ENCODE data around the gene SSH3. TPM values are rescaled to one million over a fixed set of nuclear protein-coding genes. Genes with fewer than 3 reads are reported as not detected.

SSH3 gene
- polyA plus RNA-seq, 1 of the 3 experiments (the other 2 are of a cell fraction): 13.5 TPM

GRCh38 chr11:67301313-67301921 is 1.9 kb upstream of the SSH3 start:
- H3K4me1 ChIP-seq (ENCODE audit: control insufficient read depth in 1 of 2, insufficient read depth in 2 of 2, low read depth in 1 of 2, low read length in 1 of 2): peaks cover 13 to 17% of the 10 kb centered on the region in 2 experiments; a peak in 2 of 4 replicates
- H3K4me3 ChIP-seq (ENCODE audit: low read depth in 2 of 2, low read length in 1 of 2): no peak overlapping the region
- POLR2A ChIA-PET: no interaction called here
- 87% methylated on average over 9 of the region's 28 CpGs for WGBS (ENCODE audit: low lambda C conversion rate)
- H3K9me2 ChIP-seq: no peaks in the 10 kb centered on the region
- no peak overlapping the region for H2AFZ ChIP-seq (ENCODE audit: low read depth)
- H3F3A ChIP-seq (replicated peaks; ENCODE audit: insufficient read depth): peaks cover 6% of the 10 kb centered on the region
- peaks cover 20 to 37% of the 10 kb centered on the region in 2 experiments for H3K36me3 ChIP-seq (replicated peaks in 1 of 2; ENCODE audit: control insufficient read depth in 1 of 2, insufficient read depth in 2 of 2, low read length in 1 of 2)
- peaks cover 19% of the 10 kb centered on the region for H3K79me2 ChIP-seq (ENCODE audit: insufficient read depth)
- no peak for DNase-seq
- TF ChIP-seq RFX5 (IDR thresholded peaks at IDR 0.05; ENCODE audit: low read length) (no peak), NFIC (IDR thresholded peaks at IDR 0.05; ENCODE audit: borderline replicate concordance) (no peak), EP300 (IDR thresholded peaks at IDR 0.05; ENCODE audit: borderline replicate concordance in 1 of 2, low read depth in 1 of 2, low read length in 1 of 2) (no peak), CTCF (IDR thresholded peaks at IDR 0.05) (no peak), FOSL2 (IDR thresholded peaks at IDR 0.05; ENCODE audit: borderline replicate concordance, low read depth) (no peak), FOXM1 (IDR thresholded peaks at IDR 0.05; ENCODE audit: low read depth) (no peak), IRF3 (IDR thresholded peaks at IDR 0.05; ENCODE audit: low read depth, low read length) (no peak), RAD21 (IDR thresholded peaks at IDR 0.05; ENCODE audit: low read length) (no peak), ZBTB33 (IDR thresholded peaks at IDR 0.05; ENCODE audit: borderline replicate concordance, low read depth) (no peak), GABPA (IDR thresholded peaks at IDR 0.05; ENCODE audit: low read depth) (no peak), CHD2 (IDR thresholded peaks at IDR 0.05; ENCODE audit: low read length, partially characterized antibody) (no peak), MXI1 (IDR thresholded peaks at IDR 0.05; ENCODE audit: low read depth, low read length) (no peak), GATA2 (CRISPR knock-in tag; IDR thresholded peaks at IDR 0.05) (no peak)
- CTCF ChIA-PET: interaction anchor here (1.2 to 5.1 kb wide), 5 partner anchors 12 to 71 kb away, joined by 3 to 37 read pairs (median 4); partner anchors contain the start of gene ANKRD13D
- H3K27me3 ChIP-seq (ENCODE audit: insufficient read depth): no peaks in the 10 kb centered on the region
- H3K9me3 ChIP-seq: 0 out of 2 replicates have a peak, but pooled peaks cover 4% of the 10 kb centered on the region
- H3K9ac ChIP-seq: no peak overlapping the region
- H3K4me2 ChIP-seq: no peak overlapping the region
- no peaks in the 10 kb centered on the region for H4K20me1 ChIP-seq (ENCODE audit: insufficient read depth)
- no peak overlapping the region for H3K27ac ChIP-seq (ENCODE audit: low read depth in 2 of 2, low read length in 1 of 2)
